H1 (cell line): Measurements from ENCODE around the gene PRDM2. TPM values are rescaled to one million over a fixed set of nuclear protein-coding genes. Genes with fewer than 3 reads are reported as not detected.

Experiments used
- CTCF ChIA-PET: fragments of 300-600 bp; sonication (Branson Sonifier 250); formaldehyde crosslinking; loops from one replicate; lab custom pipeline; 2021; ENCODE audit not compliant: partially characterized antibody; lab: Charles Lee
- POLR2A ChIA-PET: fragments of 300-600 bp; sonication (Branson Sonifier 250); formaldehyde crosslinking; loops from one replicate; lab custom pipeline; 2021; ENCODE audit warnings: inconsistent platforms; ENCODE audit not compliant: partially characterized antibody; lab: Charles Lee
- DNase-seq, 2 experiments: peaks; one replicate each; pipeline versions ENCODE4 v3.0.0 to v3.0.0-alpha.2; 2010 to 2022; ENCODE audit warnings: low spot score in 2 of 2, low read depth in 1 of 2, mixed read lengths in 1 of 2
- FAIRE-seq: peaks from 2 replicates; lab custom pipeline; 2011; peaks lifted over from hg19 to GRCh38; lab: Jason Lieb, UNC
- H2AFZ ChIP-seq: 2 replicates; pipeline ENCODE4 v1.8.1; 2012; ENCODE audit warnings: low read length, inconsistent platforms
- H2AK5ac ChIP-seq: 2 replicates; pipeline ENCODE4 v1.6.1; 2013; ENCODE audit warnings: low read depth, low read length
- H2BK120ac ChIP-seq: replicated peaks from 2 replicates; pipeline ENCODE3; 2013; ENCODE audit warnings: low read depth, low read length, inconsistent platforms
- H2BK12ac ChIP-seq: 2 replicates; pipeline ENCODE4 v1.6.1; 2013; ENCODE audit warnings: low read depth, low read length
- H2BK15ac ChIP-seq: 2 replicates; pipeline ENCODE4 v1.6.1; 2013; ENCODE audit warnings: low read length
- H2BK20ac ChIP-seq: 2 replicates; pipeline ENCODE4 v1.6.1; 2013; ENCODE audit warnings: low read length
- H2BK5ac ChIP-seq: 2 replicates; pipeline ENCODE4 v1.6.1; 2013; ENCODE audit warnings: low read depth, low read length
- H3K14ac ChIP-seq: 2 replicates; pipeline ENCODE4 v1.6.1; 2013; ENCODE audit warnings: inconsistent platforms; ENCODE audit not compliant: insufficient read length
- H3K18ac ChIP-seq: 2 replicates; pipeline ENCODE4 v1.6.1; 2013; ENCODE audit warnings: low read length; ENCODE audit errors: extremely low read depth
- H3K23ac ChIP-seq: 2 replicates; pipeline ENCODE4 v1.6.1; 2013; ENCODE audit warnings: inconsistent platforms; ENCODE audit not compliant: insufficient read length
- H3K23me2 ChIP-seq: 2 replicates; pipeline ENCODE4 v1.6.1; 2013; ENCODE audit warnings: low read depth, low read length
- H3K27ac ChIP-seq: 2 replicates; pipeline ENCODE4 v1.6.1; 2011; ENCODE audit warnings: low read depth, low read length, inconsistent platforms
- H3K27me3 ChIP-seq, 4 experiments: replicated peaks in 1 of 4; 1 replicate in 1 of 4; 2 replicates in 3 of 4; pipeline versions ENCODE4 v1.6.1 to v1.8.1; 2011 to 2013; ENCODE audit warnings: low read length in 3 of 4, mild to moderate bottlenecking in 3 of 4, inconsistent platforms in 2 of 4, mixed read lengths in 2 of 4, moderate library complexity in 1 of 4; ENCODE audit not compliant: control insufficient read depth in 3 of 4, insufficient read depth in 3 of 4; ENCODE audit errors: extremely low read depth in 1 of 4
- H3K36me3 ChIP-seq, 4 experiments: 2 replicates each; pipeline versions ENCODE4 v1.6.1 to v1.8.1; 2011 to 2013; ENCODE audit warnings: mild to moderate bottlenecking in 4 of 4, low read length in 3 of 4, moderate library complexity in 2 of 4, control low read depth in 1 of 4, inconsistent platforms in 1 of 4; ENCODE audit not compliant: insufficient read depth in 4 of 4, control insufficient read depth in 2 of 4
- H3K4ac ChIP-seq: replicated peaks from 2 replicates; pipeline ENCODE3; 2013; ENCODE audit warnings: low read length, low read depth, mixed read lengths, inconsistent platforms; ENCODE audit not compliant: insufficient read length
- H3K4me1 ChIP-seq, 4 experiments: replicated peaks in 1 of 4; 1 replicate in 1 of 4; 2 replicates in 3 of 4; pipeline versions ENCODE4 v1.6.1 to v1.8.1; 2011 to 2013; ENCODE audit warnings: low read length in 3 of 4, inconsistent platforms in 2 of 4, mixed read lengths in 1 of 4; ENCODE audit not compliant: insufficient read depth in 4 of 4, control insufficient read depth in 3 of 4
- H3K4me2 ChIP-seq, 2 experiments: 2 replicates each; pipeline versions ENCODE4 v1.6.1 to v1.8.1; 2011 to 2013; ENCODE audit warnings: low read depth in 2 of 2, low read length in 2 of 2, control low read depth in 1 of 2, inconsistent platforms in 1 of 2, mild to moderate bottlenecking in 1 of 2; ENCODE audit not compliant: insufficient read depth in 1 of 2
- H3K4me3 ChIP-seq, 4 experiments: fragments of 200-600, 300-600 bp in 1 of 4; sonication (generic), shearing (Covaris generic), sonication (Bioruptor Twin) in 1 of 4; 2 replicates each; pipeline versions ENCODE4 v1.5.1 to v1.8.1; 2011 to 2016; ENCODE audit warnings: low read length in 4 of 4, low read depth in 3 of 4, control low read depth in 2 of 4, inconsistent platforms in 2 of 4, mild to moderate bottlenecking in 2 of 4, mixed read lengths in 1 of 4, moderate library complexity in 1 of 4; ENCODE audit not compliant: insufficient read depth in 2 of 4; ENCODE audit errors: extremely low read depth in 1 of 4
- H3K56ac ChIP-seq: replicated peaks from 2 replicates; pipeline ENCODE3; 2013; ENCODE audit warnings: low read depth, mild to moderate bottlenecking, mixed read lengths, low read length, inconsistent platforms; ENCODE audit not compliant: insufficient read length
- H3K79me1 ChIP-seq: 2 replicates; pipeline ENCODE4 v1.6.1; 2013; ENCODE audit warnings: low read depth, low read length, control low read depth
- H3K79me2 ChIP-seq, 2 experiments: 2 replicates each; pipeline versions ENCODE4 v1.6.1 to v1.8.1; 2012 to 2013; ENCODE audit warnings: low read length in 2 of 2, mild to moderate bottlenecking in 2 of 2, inconsistent platforms in 1 of 2; ENCODE audit not compliant: insufficient read depth in 2 of 2, control insufficient read depth in 1 of 2
- H3K9ac ChIP-seq, 4 experiments: replicated peaks in 1 of 4; 1 replicate in 1 of 4; 2 replicates in 3 of 4; pipeline versions ENCODE4 v1.6.1 to v1.8.1; 2011 to 2013; ENCODE audit warnings: low read depth in 3 of 4, low read length in 3 of 4, control low read depth in 2 of 4, mild to moderate bottlenecking in 2 of 4, moderate library complexity in 2 of 4, inconsistent platforms in 1 of 4; ENCODE audit errors: extremely low read depth in 1 of 4
- H3K9me3 ChIP-seq, 2 experiments: 2 replicates each; pipeline versions ENCODE4 v1.6.1 to v1.8.1; 2012 to 2013; ENCODE audit warnings: mild to moderate bottlenecking in 2 of 2, moderate library complexity in 2 of 2, control low read depth in 1 of 2, inconsistent platforms in 1 of 2, low read depth in 1 of 2, low read length in 1 of 2, mixed read lengths in 1 of 2; ENCODE audit not compliant: insufficient read depth in 2 of 2
- H4K20me1 ChIP-seq, 2 experiments: replicated peaks in 1 of 2; 2 replicates each; pipeline versions ENCODE3 to v1.8.1; 2011 to 2013; ENCODE audit warnings: inconsistent platforms in 2 of 2, low read length in 2 of 2, mild to moderate bottlenecking in 1 of 2; ENCODE audit not compliant: insufficient read depth in 2 of 2, control insufficient read depth in 1 of 2
- H4K5ac ChIP-seq: 2 replicates; pipeline ENCODE4 v1.6.1; 2013; ENCODE audit warnings: low read length, low read depth, mixed read lengths, inconsistent platforms; ENCODE audit not compliant: insufficient read length
- H4K8ac ChIP-seq: 2 replicates; pipeline ENCODE4 v1.8.0; 2013; ENCODE audit warnings: mild to moderate bottlenecking, moderate library complexity, low read length, inconsistent platforms; ENCODE audit not compliant: insufficient read depth; ENCODE audit errors: extremely low read depth
- H4K91ac ChIP-seq: replicated peaks from 2 replicates; pipeline ENCODE3; 2013; ENCODE audit warnings: low read length, mixed read lengths, inconsistent platforms; ENCODE audit not compliant: insufficient read length
- CREB1 ChIP-seq: IDR thresholded peaks from 2 replicates; pipeline ENCODE4 v1.6.1; 2012; ENCODE audit warnings: inconsistent platforms
- EP300 ChIP-seq, 2 experiments: IDR thresholded peaks; 1 replicate in 1 of 2; 2 replicates in 1 of 2; pipeline ENCODE4 v1.6.1; 2011 to 2012; ENCODE audit warnings: low read depth in 2 of 2, low read length in 2 of 2, mild to moderate bottlenecking in 2 of 2, borderline replicate concordance in 1 of 2, inconsistent platforms in 1 of 2, moderate library complexity in 1 of 2
- GABPA ChIP-seq: IDR thresholded peaks from 2 replicates; pipeline ENCODE4 v1.6.1; 2011; ENCODE audit warnings: mild to moderate bottlenecking, low read length, moderate library complexity, borderline replicate concordance; ENCODE audit not compliant: insufficient read depth
- KDM1A ChIP-seq: fragments of 200-600, 300-600 bp; sonication (generic); IDR thresholded peaks from 2 replicates; pipeline ENCODE4 v1.7.1; 2016; ENCODE audit warnings: mild to moderate bottlenecking, low read length, borderline replicate concordance
- KDM4A ChIP-seq: IDR thresholded peaks from one replicate; pipeline ENCODE4 v1.7.1; 2012; ENCODE audit warnings: low read depth, mild to moderate bottlenecking, moderate library complexity, low read length, inconsistent platforms; ENCODE audit not compliant: severe bottlenecking
- PHF8 ChIP-seq: fragments of 200-600 bp; sonication (generic); conservative IDR thresholded peaks from 2 replicates; pipeline ENCODE4 v1.7.1; 2012; ENCODE audit warnings: low read depth, mild to moderate bottlenecking, inconsistent platforms, low read length, moderate library complexity
- POLR2A ChIP-seq, 2 experiments: IDR thresholded peaks; 1 replicate in 1 of 2; 2 replicates in 1 of 2; pipeline ENCODE4 v1.6.1; 2011; ENCODE audit warnings: low read depth in 2 of 2, low read length in 2 of 2, mild to moderate bottlenecking in 2 of 2; ENCODE audit errors: control extremely low read depth in 1 of 2
- SP2 ChIP-seq: IDR thresholded peaks from 2 replicates; pipeline ENCODE4 v1.6.1; 2012; ENCODE audit warnings: mild to moderate bottlenecking, low read length, inconsistent platforms
- TCF12 ChIP-seq: IDR thresholded peaks from 2 replicates; pipeline ENCODE4 v1.6.1; 2011; ENCODE audit warnings: low read depth, mild to moderate bottlenecking, low read length
- WGBS, 2 experiments: shearing (Covaris generic) in 1 of 2; methylation state at CpG; one replicate each; pipeline versions ENCODE4 v1.1.6 to v1.1.7; 2013 to 2015; ENCODE audit warnings: low lambda C conversion rate in 2 of 2, mixed read lengths in 2 of 2, inconsistent platforms in 1 of 2, low coverage in 1 of 2, missing lambda C conversion rate in 1 of 2; ENCODE audit not compliant: insufficient replicate concordance in 2 of 2, insufficient coverage in 1 of 2, insufficient read length in 1 of 2; ENCODE audit errors: extremely low coverage in 1 of 2, missing lambda C conversion rate in 1 of 2; 5-methylcytosine and 5-hydroxymethylcytosine counted together
- polyA plus RNA-seq, 7 experiments: library from polyadenylated mRNA; depleted of rRNA in 3 of 7; stranded (reverse) in 5 of 7; unstranded in 2 of 7; fragments of >200 nt in 5 of 7; fragments of 200-250 nt in 2 of 7; gene quantifications; 1 replicate in 5 of 7; 2 replicates in 1 of 7; 4 replicates in 1 of 7; pipeline versions ENCODE4 v1.2.1 to v1.2.3, GENCODE V29; 2011 to 2013; ENCODE audit warnings: missing spikeins in 2 of 7, mixed read lengths in 2 of 7
- total RNA-seq: library from RNA; stranded (reverse); fragmentation: NEBNext Ultra II Directional; extraction: Animal tissue kit (Norgen Biotek cat#: 25700); gene quantifications from 2 replicates; pipeline ENCODE4 v1.2.1, GENCODE V29; 2021
- TF ChIP-seq, protein P1 (sequence below), 3 experiments: IDR thresholded peaks; 1 replicate in 2 of 3; 2 replicates in 1 of 3; pipeline versions ENCODE4 v1.5.1 to v1.6.1; 2011; ENCODE audit warnings: low read length in 3 of 3, mild to moderate bottlenecking in 3 of 3, inconsistent platforms in 2 of 3, low read depth in 1 of 3, moderate library complexity in 1 of 3; ENCODE audit not compliant: insufficient read depth in 1 of 3; ENCODE audit errors: control extremely low read depth in 1 of 3

Gene PRDM2
- total and polyA plus RNA-seq, 2 of the 8 experiments (the other 6 are each of a cell fraction or from before 2014, with no cell fraction given), result 5.8 to 21.2 TPM

DNA sequence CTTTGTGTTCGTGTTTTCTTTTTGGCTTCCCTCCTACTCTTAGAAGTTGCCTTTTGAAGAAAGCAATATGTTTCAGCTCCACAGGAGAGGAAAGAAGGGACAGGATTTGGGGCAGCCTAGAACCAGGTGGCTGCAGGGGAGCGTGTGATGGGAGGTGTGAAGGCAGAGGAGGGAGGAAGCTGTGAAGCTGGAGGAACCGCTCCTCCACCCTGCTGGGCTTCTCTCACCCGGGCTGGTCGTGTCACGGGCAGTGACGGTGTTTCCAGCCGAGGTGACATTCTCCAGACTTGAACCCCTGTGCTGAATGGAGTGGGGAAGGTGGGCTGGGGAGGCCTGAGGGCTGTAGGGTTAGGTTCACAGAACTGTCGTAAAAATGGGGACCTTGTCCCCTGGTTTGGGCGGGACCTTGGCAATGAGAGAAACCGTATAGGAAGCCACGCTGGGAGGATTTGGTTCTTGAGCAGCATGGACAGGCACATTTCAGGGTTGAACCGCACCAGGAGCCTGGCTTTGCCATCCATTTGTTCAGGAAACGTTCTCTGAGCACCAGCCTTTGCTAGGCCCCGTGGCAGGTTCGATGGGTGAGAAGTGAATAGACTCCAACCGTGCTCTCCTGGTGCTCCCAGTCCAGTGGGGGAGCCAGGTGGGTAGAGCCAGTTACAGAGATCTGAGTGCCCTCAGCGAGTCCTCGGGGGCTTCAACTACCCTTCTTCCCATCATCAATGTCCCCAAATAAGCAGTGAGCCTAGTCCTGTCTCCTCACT, 103.0 kb downstream of the PRDM2 start:
- Histone ChIP-seq H2AFZ (no peak overlapping the region), H3K23me2 (no peaks in the 10 kb centered on the region; the same call in 1 of the 2 replicates), H2BK20ac (no peak overlapping the region), H3K79me2 (no peaks in the 10 kb centered on the region), H3K23ac (no peak overlapping the region), H3K27me3 (no peaks in the 10 kb centered on the region; a peak in 1 of 7 replicates), H2AK5ac (no peak overlapping the region), H3K18ac (no peak overlapping the region), H4K8ac (no peak overlapping the region), H2BK15ac (no peak overlapping the region), H3K79me1 (no peaks in the 10 kb centered on the region), H3K4ac (no peak overlapping the region), H3K9ac (no peak overlapping the region), H3K56ac (no peak overlapping the region), H3K9me3 (no peaks in the 10 kb centered on the region), H3K27ac (no peak overlapping the region; the same call in 1 of the 2 replicates), H4K5ac (no peak overlapping the region), H3K36me3 (no peaks in the 10 kb centered on the region), H3K4me2 (no peak overlapping the region), H3K4me3 (no peak overlapping the region), H3K4me1 (peaks cover 0 to 2% (median 0%) of the 10 kb centered on the region in 4 experiments; a peak in 1 of 7 replicates), H2BK12ac (no peak overlapping the region), H3K14ac (no peak overlapping the region), H4K20me1 (peaks cover 0 to 3% of the 10 kb centered on the region in 2 experiments), H2BK5ac (no peak overlapping the region), H2BK120ac (no peak overlapping the region), H4K91ac (no peak overlapping the region)
- DNase-seq (no peak), FAIRE-seq (no peak)
- 87% methylated on average over 19 of the region's 19 CpGs; no CpG with 5 or more reads in 1 of the 2 experiments for WGBS, 2 experiments
- ChIA-PET CTCF (interaction anchor here (0.6 to 5.1 kb wide), 8 partner anchors 12 to 1526 kb away, joined by 3 to 28 read pairs (median 3); no protein-coding TSS in a partner anchor), POLR2A (no interaction called here)
- TF ChIP-seq EP300 (IDR thresholded peaks at IDR 0.05; ENCODE audit: borderline replicate concordance in 1 of 2, low read depth in 2 of 2, low read length in 2 of 2) (no peak), KDM4A (no peak), PHF8 (no peak), CREB1 (no peak), KDM1A (no peak), GABPA (no peak), POLR2A (IDR thresholded peaks at IDR 0.05; ENCODE audit: control extremely low read depth in 1 of 2, low read depth in 2 of 2, low read length in 2 of 2) (no peak), TCF12 (no peak), SP2 (no peak)
- TF ChIP-seq, protein P1, sequence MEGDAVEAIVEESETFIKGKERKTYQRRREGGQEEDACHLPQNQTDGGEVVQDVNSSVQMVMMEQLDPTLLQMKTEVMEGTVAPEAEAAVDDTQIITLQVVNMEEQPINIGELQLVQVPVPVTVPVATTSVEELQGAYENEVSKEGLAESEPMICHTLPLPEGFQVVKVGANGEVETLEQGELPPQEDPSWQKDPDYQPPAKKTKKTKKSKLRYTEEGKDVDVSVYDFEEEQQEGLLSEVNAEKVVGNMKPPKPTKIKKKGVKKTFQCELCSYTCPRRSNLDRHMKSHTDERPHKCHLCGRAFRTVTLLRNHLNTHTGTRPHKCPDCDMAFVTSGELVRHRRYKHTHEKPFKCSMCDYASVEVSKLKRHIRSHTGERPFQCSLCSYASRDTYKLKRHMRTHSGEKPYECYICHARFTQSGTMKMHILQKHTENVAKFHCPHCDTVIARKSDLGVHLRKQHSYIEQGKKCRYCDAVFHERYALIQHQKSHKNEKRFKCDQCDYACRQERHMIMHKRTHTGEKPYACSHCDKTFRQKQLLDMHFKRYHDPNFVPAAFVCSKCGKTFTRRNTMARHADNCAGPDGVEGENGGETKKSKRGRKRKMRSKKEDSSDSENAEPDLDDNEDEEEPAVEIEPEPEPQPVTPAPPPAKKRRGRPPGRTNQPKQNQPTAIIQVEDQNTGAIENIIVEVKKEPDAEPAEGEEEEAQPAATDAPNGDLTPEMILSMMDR (IDR thresholded peaks at IDR 0.05; ENCODE audit: control extremely low read depth in 1 of 3, insufficient read depth in 1 of 3, low read depth in 1 of 3, low read length in 3 of 3), result no peak
